IgD-negative memory B cell (primary cell): Measurements from ENCODE around the gene CCR1. TPM values are rescaled to one million over a fixed set of nuclear protein-coding genes. Genes with fewer than 3 reads are reported as not detected.
"Not testable (repeated sequence)": the region's sequence is repeated elsewhere in the genome, so short reads cannot be mapped to it uniquely, and the experiment has no call there.

Experiments
- H3K27ac Mint-ChIP-seq, 3 donors: one replicate each; pipeline ENCODE4 v1.8.0; 2020 to 2022; ENCODE audit warnings: mild to moderate bottlenecking in 3 of 3, mixed read lengths in 3 of 3, moderate library complexity in 1 of 3
- H3K27me3 Mint-ChIP-seq: one replicate; pipeline ENCODE4 v1.8.0; 2021; ENCODE audit warnings: mixed read lengths
- H3K36me3 Mint-ChIP-seq: one replicate; pipeline ENCODE4 v1.8.0; 2020; ENCODE audit warnings: mild to moderate bottlenecking, mixed read lengths
- H3K4me1 Mint-ChIP-seq, 3 donors: one replicate each; pipeline ENCODE4 v1.8.0; 2020 to 2022; ENCODE audit warnings: mixed read lengths in 3 of 3, mild to moderate bottlenecking in 1 of 3
- H3K4me3 Mint-ChIP-seq, 4 donors: one replicate each; pipeline ENCODE4 v1.8.0; 2020 to 2022; ENCODE audit warnings: mild to moderate bottlenecking in 4 of 4, mixed read lengths in 4 of 4, moderate library complexity in 3 of 4
- H3K9me3 Mint-ChIP-seq, 3 donors: one replicate each; pipeline ENCODE4 v1.8.0; 2020 to 2021; ENCODE audit warnings: mixed read lengths in 3 of 3, mild to moderate bottlenecking in 1 of 3
- polyA plus RNA-seq: library from polyadenylated mRNA; unstranded; fragments of 300-500 nt; fragmentation: Illumina TruSeq; gene quantifications from one replicate; pipeline ENCODE4 v1.2.3, GENCODE V29; 2021

CCR1 gene
- polyA plus RNA-seq, 1 donor from 2014 or later = 5.8 TPM

DNA sequence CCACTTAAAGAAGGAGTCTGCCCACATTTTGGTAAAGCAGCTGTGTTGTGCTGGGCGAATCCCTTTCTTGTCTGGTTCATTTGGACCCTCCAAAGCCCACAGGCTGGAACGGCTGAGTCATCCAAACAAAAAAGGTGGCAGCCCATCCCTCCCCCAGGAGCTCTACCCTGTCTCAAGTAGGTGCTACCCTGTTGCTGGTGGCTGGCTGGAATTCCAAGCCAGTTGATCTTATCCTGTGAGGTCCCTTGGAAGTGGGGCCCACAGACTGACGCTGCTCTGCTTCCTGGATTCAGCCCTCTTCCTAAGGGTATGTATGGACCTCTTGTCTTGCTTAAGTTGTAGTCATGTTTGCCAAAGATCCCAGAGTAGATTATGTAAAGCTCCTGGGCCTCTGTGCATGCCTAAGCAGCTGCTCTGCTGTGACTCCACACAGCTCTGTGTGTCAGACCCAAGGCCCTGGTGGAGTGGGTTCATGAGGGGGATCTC is 44.5 kb downstream of the CCR1 start:
- H3K36me3 Mint-ChIP-seq = peaks cover 3% of the 10 kb centered on the region
- H3K4me1 Mint-ChIP-seq = peaks cover 3 to 4% (median 4%) of the 10 kb centered on the region in 3 donors
- H3K4me3 Mint-ChIP-seq = no peak overlapping the region
- peaks cover 2 to 20% (median 2%) of the 10 kb centered on the region in 3 donors for H3K9me3 Mint-ChIP-seq
- H3K27ac Mint-ChIP-seq = no peak overlapping the region
- H3K27me3 Mint-ChIP-seq = no peaks in the 10 kb centered on the region

- Mint-ChIP-seq H3K9me3 (peaks cover 2 to 21% (median 5%) of the 10 kb centered on the region in 3 donors), H3K27ac (no peak overlapping the region), H3K4me3 (no peak overlapping the region), H3K4me1 (peaks cover 3 to 4% (median 4%) of the 10 kb centered on the region in 3 donors), H3K27me3 (no peaks in the 10 kb centered on the region), H3K36me3 (peaks cover 3% of the 10 kb centered on the region)
These were observed 45.0 kb downstream of the CCR1 start for GRCh38 chr3:46162975-46163555.

DNA sequence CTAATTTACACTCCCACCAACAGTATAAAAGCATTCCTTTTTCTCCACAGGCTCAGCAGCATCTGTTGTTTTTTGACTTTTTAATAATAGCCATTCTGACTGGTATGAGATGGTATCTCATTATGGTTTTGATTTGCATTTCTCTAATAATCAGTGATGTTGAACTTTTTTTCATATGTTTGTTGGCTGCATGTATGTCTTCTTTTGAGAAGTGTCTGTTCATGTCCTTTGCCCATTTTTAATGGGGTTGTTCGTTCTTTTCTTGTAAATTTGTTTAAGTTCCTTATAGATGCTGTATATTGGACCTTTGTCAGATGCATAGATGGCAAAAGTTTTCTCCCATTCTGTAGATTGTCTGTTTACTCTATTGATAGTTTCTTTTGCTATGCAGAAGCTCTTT is 50.4 kb downstream of the CCR1 start:
- not testable (repeated sequence) for H3K36me3 Mint-ChIP-seq, H3K27me3 Mint-ChIP-seq, H3K27ac Mint-ChIP-seq, H3K9me3 Mint-ChIP-seq, H3K4me3 Mint-ChIP-seq
- peaks cover 4 to 13% (median 12%) of the 10 kb centered on the region in 3 donors for H3K4me1 Mint-ChIP-seq

GRCh38 chr3:46154311-46154710 is 53.8 kb downstream of the CCR1 start:
- no peak overlapping the region for H3K27ac Mint-ChIP-seq
- peaks cover 0 to 9% (median 8%) of the 10 kb centered on the region in 3 donors for H3K9me3 Mint-ChIP-seq
- H3K27me3 Mint-ChIP-seq = no peaks in the 10 kb centered on the region
- H3K36me3 Mint-ChIP-seq = no peaks in the 10 kb centered on the region
- peaks cover 0 to 10% (median 8%) of the 10 kb centered on the region in 3 donors for H3K4me1 Mint-ChIP-seq
- peak overlapping the region in 1 of 4 donors; percentile 43 for H3K4me3 Mint-ChIP-seq

Other genes starting within 250 kb of the CCR1 start
- 3.3 TPM for gene FYCO1, start 212.5 kb downstream of the CCR1 start, polyA plus RNA-seq
- gene XCR1, start 180.8 kb downstream of the CCR1 start, polyA plus RNA-seq = not detected
- gene CCR3, start 34.1 kb upstream of the CCR1 start, polyA plus RNA-seq = 0.15 TPM
- 10.9 TPM for gene CCR2, start 145.8 kb upstream of the CCR1 start, polyA plus RNA-seq
- gene CCR5, start 162.6 kb upstream of the CCR1 start, polyA plus RNA-seq = not detected
- gene CCRL2, start 198.9 kb upstream of the CCR1 start, polyA plus RNA-seq = 1.3 TPM